ENCODE results near the gene FAM171A1.
"Not testable (repeated sequence)": the region's sequence is repeated elsewhere in the genome, so short reads cannot be mapped to it uniquely, and the experiment has no call there.

The FAM171A1 gene

DNA sequence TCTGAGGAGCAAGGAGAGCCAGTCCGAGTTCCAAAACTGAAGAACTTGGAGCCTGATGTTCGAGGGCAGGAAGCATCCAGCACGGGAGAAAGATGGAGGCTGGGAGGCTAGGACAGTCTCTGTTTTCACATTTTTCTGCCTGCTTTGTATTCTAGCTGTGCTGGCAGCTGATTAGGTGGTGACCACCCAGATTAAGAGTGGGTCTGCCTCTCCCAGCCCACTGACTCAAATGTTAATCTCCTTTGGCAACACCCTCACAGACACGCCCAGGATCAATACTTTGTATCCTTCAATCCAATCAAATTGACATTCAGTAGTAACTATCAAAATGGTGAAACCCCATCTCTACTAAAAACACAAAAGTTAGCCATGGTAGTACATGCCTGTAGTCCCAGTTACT lies 163.7 kb downstream of the FAM171A1 start:
- not testable (repeated sequence) for DNase-seq (ENCODE audit: low read depth)

DNA sequence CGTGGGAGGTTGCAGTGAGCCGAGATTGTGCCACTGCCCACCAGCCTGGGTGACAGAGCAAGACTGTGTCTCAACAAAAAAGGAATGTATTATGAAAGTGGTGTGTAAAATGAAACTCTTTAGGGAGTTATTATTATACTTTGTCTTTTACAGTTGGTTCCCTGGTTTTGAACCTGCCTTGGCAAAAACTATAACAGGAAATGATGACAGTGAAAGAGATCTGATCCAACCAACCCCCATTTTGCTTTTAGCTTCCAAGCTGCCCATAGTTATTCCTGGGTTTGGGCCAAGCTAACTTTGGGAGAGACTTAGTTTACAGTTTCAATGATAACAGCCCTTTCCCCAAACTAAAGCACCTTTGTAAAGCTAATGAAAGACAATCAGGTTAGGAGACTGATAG lies 168.4 kb downstream of the FAM171A1 start:
- no peak for DNase-seq (ENCODE audit: low read depth)

DNA sequence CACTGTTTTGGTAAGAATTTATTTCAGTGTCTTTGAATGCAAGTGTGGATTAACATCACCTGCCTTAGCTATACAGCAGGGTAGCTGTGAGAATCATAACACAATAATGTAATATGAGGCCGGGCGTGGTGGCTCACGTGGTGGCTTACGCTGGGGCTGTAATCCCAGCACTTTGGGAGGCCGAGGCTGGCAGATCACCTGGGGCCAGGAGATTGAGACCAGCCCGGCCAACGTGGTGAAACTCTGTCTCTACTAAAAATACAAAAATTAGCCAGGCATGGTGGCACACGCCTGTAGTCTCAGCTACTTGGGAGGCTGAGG lies 168.8 kb downstream of the FAM171A1 start:
- DNase-seq (ENCODE audit: low read depth) = not testable (repeated sequence)

DNA sequence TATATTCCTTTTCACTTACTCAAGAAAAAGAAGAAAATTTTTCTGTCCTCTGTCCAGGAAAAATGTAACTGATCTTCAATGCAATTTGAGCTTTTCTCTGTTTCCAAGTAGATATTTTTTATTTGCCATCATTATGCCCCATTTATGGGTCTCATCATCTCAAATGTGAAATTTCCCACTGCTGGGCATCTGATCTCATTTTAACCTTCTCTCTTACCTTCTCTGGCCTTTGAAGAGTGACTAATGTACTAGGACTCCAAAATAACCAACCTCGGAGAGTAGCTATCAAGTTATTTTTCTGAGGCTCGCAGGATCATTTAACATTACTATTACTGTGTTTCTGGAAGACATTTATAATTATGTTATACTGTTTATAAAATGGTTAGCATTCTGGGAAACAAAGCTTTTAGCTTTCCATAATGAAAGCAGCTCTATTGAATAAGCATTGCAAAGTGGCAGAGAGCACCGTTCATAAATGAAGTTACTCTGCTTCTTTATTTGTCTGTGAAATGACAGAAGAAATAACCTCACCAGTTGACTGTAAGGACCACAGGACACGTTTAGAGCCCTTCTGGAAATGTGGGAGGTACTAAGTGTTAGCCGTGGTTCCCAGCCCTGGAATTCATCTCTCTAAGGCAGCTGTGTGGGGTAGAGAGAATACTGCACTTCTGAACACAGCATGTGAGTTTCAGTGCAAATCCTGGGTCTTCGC lies 169.3 kb downstream of the FAM171A1 start:
- no peak for DNase-seq (ENCODE audit: low read depth)

DNA sequence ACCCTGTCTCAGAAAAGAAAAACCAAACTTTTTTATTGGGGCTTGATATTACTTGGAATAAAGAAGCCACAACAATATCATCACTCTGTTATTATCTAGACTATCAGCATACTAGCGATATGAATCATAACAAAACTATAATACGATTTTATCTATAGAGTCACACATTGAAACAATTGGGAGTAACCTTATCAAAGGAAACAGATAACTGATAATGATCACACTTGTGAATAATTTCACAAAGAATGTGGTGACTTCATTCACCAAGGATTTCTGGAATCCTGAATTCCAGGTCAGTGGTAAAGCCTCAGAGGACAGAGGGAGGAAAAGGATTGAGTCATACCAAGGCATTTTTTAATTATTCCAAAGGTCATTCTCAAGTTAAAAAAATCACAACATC lies 170.5 kb downstream of the FAM171A1 start:
- DNase-seq (ENCODE audit: low read depth) = peak; percentile 55

DNA sequence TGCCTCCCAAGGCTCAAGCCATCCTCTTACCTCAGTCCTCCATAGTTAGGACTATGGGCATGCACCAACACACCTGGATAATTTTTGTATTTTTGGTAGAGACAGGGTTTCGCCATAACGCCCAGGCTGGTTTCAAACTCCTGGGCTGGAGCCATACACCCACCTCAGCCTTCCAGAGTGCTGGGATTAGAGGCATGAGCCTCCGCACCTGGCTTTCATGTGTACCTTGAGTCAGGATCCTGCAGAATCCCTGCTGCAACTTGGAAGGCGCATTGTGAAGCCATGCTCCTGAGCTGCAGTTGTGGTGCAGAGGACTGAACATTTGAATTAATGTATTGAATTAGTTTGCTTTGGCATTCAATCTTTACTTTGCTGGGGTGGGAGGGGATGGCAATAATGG lies 173.2 kb downstream of the FAM171A1 start:
- no peak for DNase-seq (ENCODE audit: low read depth)

DNA sequence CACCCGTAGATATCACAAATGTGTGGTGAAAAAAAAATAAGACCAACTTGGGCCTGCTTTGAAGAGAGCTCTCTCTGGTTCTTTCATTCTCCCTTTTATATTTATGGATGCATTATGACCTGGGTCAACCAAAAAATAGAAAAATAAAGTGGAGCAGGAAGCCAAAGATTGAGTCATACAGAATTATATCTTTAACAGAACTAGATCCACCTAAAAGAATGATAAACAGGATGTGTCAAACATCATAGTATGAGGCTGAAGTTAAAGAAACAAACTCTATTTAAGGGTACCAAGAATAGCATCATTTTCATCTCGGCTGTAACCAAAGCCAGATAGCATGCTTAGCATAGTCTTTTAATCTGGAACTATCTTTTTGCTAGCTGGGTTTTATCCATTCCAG lies 173.8 kb downstream of the FAM171A1 start:
- peak; percentile 44 for DNase-seq (ENCODE audit: low read depth)

DNA sequence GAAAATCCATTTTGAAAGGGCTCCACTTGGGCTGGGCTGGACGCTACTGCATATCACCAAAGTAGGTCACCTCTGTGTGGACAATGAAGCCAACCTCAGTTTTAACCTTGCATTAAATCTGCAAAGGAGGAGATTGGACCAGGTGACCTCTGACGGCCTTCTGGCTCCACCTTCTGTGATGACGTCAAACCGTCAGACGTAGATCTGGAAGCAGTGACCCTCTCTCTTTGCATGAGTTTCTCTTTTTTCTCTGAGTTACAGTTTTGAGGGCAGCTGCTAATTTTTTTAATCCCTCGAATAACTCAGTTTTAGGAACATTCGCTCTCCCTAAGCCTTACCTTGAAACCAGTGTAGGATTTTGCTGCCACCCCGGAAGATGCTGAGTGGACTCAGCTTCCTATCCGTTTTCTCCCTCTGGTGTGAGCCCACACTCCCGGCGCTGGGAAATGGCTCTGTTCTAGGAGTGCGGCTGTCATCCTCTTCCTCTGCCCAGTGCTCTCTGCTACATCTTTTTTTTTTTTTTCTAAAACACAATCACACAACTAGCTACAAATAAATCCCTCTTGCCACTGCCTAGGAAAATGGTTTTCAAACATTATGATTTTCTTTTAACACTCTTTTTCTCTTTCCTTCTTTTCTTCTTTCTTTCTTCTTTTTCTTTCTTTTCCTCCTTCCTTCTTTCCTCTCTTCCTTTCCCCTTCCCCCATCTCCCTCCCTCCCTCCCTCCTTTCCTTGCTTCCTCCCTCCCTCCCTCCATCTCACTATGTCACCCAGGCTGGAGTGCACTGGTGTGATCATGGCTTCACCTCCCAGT lies 174.9 kb downstream of the FAM171A1 start:
- no peak for DNase-seq (ENCODE audit: low read depth)

DNA sequence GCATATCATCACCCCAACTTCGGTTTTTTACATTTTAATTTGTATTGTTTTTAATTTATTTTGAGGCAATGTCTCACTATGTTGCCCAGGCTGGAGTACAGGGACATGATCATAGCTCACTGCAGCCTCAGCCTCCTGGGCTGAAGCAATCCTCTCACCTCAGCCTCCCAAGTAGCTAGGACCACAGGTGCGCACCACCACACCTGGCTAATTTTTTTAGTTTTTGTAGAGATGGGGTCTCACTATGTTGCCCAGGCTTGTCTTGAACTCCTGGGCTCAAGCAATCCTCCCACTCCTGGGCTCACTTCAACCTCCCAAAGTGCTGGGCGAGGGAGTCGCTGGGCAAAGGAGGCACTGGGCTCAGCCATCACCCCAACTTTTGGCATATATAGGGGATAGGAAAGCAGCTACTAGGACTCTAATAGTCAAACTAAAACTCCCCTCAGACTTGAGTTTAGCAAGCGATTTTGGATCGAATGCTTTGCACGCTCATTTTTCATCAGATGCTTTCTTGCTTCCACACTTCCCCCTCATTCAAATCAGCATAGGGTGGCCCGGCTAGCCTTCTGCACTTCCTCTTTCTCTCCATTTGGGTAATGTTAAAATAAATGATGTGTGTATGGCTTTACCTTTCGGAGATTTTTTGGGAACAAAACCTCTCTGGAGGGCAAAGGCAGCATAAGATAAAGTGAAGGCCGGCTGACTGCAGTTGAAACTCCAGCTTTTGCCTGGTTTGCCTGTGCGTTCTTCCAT lies 181.8 kb downstream of the FAM171A1 start:
- DNase-seq (ENCODE audit: low read depth) = no peak

DNA sequence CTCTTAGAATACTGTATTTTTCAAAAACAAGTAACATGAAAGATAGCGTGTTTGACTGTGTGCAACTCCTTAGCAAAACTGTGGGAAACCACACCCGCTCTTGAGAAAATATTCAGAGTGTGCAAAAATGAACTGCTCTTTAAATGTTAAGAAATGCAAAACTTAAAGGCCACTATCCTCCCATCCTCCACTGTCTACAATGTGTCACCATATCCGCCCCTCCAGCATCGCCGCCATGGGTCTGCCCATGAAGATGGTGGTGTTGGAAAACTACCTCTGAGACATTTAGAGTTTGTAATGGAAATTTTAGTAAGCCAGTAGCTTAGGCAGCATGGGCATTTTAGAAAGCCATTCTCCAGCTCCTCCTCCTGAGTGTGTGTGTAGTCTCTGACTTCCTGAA lies 182.5 kb downstream of the FAM171A1 start:
- no peak for DNase-seq (ENCODE audit: low read depth)

DNA sequence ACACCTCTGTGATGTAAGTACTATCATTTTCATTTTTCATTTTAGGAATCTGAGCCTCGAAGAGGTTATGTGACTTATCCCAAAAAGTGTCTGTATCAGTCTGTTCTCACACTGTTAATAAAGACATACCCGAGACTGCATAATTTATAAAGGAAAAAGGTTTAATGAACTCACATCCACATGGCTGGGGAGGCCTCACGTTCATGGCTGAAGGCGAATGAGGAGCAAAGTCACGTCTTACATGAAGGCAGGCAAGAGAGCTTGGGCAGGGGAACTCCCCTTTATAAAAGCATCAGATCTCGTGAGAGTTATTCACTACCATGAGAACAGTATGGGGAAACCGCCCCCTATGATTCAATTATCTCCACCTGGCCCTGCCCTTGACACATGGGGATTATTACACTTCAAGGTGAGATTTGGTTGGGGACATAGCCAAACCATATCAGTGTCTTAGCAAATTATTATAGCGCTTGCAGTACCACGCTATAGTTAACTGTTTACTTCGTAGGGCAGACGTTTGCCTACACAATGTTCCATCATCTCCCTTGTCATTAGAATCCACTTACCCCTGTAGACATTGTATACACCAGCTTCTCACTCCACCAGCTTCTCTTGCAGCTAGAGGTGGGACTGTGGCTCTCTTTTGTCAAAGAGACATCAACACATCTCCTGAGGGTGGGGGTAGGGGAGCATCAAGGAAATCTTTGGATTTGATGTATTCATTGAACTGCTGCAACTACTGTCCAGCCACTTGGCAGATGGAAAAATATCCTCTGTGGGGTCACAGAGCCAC lies 187.2 kb downstream of the FAM171A1 start:
- no peak for DNase-seq (ENCODE audit: low read depth)

DNA sequence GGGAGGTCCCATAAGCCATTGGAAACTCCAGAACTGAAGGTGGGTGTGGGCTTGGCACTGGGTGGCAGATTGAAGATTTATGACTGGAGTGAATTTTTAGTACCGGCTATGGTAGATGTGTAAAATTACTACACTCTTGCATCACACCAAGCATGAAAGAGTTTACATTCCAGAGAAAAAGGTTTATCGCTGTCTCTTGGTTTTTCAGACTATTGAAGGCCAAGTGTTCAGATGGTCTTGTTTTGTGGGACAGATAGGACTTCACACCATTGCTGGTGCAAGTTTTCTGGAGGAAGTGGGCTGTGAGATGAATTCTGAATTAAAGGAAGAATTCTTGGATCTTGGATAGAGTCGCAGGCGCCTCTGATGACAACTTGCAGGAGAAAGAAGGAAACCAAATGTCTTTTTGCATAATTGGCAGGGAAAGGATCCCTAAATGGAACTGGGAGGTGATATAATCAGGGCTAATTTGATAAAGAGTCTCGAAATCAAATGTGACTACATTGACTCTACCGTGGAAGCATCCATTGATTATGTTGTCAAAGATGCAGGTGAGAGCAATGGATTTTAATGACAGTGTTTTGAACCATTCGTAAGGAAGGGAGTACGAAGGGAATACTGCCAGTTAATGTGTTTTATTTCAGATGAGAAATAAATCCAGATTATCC lies 188.4 kb downstream of the FAM171A1 start:
- DNase-seq (ENCODE audit: low read depth) = no peak

DNA sequence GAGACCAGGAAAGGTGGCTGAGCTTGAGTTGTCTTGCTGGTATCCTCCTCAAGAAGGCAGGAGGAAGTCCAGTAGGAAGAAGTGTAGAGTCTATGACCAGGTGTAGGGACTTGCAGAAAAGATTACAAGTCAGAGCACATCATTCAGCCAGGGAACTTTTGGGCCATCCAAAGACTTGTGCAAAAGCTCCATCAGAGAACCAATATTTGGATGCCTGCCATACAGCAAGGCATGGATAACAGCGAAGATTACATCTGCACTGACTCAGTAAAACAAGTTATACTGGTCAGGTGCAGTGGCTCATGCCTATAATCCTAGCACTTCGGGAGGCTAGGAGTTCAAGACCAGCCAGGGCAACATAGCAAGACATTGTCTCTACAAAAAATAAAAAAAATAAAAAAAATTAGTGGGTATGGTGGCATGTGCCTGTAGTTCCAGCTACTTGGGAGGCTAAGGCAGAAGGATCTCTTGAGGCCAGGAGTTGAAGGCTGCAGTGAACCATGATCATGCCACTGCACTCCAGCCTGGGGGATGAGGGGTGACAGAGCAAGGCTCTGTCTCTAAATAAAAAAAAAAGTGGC lies 189.4 kb downstream of the FAM171A1 start:
- no peak for DNase-seq (ENCODE audit: low read depth)

DNA sequence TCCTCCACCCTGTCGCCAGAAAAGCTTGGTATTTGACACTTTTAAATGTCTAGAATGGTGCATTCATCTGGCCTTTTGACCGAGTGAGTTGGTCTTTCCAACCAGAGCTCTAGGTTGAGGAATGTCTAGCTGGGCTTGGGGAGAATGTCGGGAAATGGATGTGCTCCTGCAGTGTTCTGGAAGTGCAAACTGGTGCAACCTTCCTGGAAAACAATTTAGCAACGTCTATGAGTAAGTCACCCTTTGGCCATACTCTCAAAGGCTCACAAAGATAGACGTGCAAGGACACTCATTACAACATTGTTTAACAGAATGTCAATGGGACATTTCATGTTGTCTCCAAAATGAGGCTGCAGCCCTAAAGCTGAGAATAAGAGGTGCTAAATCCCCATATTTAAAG lies 190.4 kb downstream of the FAM171A1 start:
- no peak for DNase-seq (ENCODE audit: low read depth)

DNA sequence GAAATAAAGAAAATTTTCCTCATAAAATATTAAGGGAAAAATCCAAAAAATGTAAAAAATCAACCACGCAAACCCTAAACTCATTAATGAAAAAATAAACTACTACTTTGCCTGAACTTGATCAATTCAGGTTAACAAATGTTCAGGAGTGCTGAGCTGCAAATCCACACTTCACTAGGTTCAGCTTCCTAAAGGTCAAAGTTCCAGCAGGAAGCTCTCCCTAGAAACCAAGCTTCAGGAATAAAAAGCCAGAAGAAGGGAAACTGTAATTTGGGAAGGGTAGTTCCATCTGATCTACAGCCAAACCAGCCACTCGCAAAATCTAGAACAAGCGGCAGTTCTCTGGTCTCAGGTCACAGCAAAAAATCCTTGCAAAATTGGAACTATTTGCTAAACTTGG lies 194.8 kb downstream of the FAM171A1 start:
- no peak for DNase-seq (ENCODE audit: low read depth)

DNA sequence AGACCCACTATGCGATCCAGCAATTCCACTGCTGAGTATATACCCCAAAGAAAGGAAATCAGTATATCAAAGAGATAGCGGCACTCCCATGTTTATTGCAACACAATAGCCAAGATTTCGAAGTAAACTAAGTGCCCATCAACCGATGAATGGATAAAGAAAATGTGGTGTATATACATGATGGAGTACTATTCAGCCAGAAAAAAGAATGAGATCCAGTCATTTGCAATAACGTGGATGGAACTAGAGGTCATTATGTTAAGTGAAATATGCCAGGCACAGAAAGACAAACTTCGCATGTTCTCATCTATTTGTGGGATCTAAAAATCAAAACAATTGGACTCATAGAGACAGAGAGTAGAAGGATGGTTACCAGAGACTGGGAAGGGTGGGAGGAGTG lies 195.5 kb downstream of the FAM171A1 start:
- DNase-seq (ENCODE audit: low read depth) = no peak

DNA sequence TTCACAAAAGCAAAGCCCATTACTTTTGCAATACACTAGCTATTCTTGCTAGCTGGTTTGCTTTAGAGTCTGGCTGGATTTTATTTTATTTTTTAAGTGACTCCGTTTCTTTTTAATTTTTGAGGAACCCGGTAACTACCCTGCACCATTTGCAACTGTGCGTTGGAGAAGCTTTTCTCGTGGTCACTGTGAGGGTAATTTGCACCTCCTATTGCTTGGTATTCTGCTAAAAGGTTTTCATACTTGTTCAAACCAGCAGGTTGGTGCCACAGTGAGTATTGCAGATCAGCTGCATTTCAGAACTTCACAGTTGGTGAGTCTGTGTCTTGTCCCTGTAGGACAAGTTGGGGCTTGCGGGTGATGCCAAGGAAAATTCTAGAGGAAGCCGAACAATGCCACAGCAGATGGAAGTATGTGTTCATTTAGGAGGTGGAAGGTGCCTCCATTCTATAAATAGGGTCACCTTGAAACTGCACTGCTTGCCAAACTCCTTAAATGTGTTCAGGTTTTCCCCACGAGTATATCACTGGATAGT lies 198.7 kb downstream of the FAM171A1 start:
- DNase-seq (ENCODE audit: low read depth) = no peak

DNA sequence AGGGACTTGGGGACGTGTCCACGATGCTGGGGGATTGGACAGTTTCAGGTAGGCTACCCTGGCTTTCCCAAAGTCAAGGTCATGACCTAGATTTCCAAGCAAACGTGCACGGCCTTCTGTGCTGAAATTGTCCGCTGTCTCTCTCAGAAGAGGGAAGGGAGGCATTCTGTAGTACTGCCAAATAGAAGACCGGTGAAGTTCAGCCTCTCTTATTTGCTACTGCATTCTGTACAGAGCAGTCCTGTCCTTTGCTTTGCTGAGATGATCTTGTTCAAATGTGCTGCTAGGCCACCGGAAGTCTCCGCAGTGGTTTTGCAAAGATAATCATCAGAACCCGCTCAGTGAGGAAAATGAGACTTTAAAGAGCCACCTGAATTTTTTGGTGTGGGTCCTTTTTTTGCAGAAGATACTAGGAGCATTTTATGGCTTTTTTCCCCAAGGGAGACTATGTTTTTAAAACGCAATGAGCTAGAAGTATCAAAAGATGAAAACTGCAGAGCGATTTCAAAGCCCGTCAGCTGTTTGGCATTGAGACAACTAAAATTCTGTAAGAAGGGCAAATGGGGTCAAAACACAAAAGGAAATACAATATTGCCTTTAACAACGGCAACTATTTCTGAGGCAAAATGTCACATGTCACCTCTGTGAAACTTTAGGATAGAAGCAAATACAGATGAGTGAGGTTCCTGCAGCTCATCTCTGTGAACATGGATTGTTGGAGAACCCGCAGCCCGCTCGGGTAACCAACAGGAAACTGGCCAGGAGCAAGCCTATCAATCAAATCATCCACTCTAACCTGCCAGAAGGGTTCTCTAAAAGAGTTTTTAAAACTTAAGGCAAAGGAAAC lies 201.3 kb downstream of the FAM171A1 start:
- no peak for DNase-seq (ENCODE audit: low read depth)

DNA sequence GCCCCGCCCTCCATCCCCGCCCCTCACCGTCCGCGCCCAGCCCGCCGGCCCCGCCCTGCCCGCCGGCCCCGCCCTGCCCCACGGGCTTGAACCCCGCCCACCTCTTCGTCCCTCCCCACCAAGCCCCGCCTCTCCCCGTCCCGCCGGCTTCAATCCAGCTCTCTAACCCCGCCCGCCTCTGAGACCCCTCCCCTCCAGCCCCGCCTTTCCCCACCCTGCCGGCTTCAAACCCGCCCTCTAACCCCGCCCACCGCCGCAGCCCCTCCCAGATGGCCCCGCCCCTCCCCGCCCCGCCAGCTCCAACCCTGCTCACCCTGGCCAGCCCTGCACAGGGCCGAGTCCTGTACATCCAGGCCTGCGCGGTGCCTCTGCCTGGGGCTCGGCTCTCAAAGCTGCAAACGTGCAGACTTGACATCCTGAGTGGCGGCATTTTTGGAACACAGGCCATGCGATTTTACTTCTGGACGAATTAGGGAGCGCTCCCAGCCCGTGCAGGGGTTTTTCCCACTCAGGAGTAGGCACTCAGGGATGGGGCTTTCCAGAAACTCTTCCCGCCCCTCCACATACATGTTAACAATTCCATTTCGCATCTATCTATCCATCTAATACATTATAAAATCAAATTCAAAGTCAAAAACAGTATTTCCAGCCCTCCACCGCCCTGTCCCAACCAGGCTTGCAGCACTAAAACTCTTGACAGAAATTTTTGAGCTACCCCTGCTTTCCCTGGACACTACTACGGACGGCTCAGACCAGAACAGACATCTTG lies 202.1 kb downstream of the FAM171A1 start:
- DNase-seq (ENCODE audit: low read depth) = peak; percentile 89

Data from GM04504 (cell line).